ENCODE data around the gene SORCS3. TPM values are rescaled to one million over a fixed set of nuclear protein-coding genes. Genes with fewer than 3 reads are reported as not detected.

The SORCS3 gene
- total RNA-seq, 1 experiment from 2014 or later, result not detected

DNA sequence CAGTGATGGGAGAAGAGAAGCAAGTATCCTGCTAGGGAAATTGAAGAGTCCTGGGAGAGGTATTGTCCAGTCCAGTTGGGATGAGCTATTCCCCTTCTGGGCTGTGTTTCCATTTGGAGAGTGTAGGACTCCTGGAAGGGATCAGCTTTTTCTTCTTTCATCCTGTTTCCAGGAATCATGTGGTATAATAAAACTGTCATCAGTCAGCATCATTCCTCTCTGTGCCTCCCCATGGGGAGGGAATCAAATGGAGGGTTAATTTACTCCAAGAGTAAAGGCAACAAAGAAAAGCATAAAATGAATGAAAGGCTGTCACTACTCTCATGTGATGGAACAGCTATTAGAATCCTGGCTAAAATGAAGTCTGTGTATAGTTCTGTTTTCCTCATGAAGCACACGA, 429.9 kb downstream of the SORCS3 start:
- Mint-ChIP-seq H3K27ac (ENCODE audit: low read depth, unreplicated experiment) (no peak overlapping the region), H3K4me3 (ENCODE audit: unreplicated experiment) (no peak overlapping the region), H3K27me3 (ENCODE audit: insufficient read depth, unreplicated experiment) (no peaks in the 10 kb centered on the region), H3K9me3 (ENCODE audit: unreplicated experiment) (no peaks in the 10 kb centered on the region), H3K36me3 (ENCODE audit: insufficient read depth, unreplicated experiment) (no peaks in the 10 kb centered on the region), H3K4me1 (ENCODE audit: insufficient read depth, unreplicated experiment) (peaks cover 21% of the 10 kb centered on the region)
- DNase-seq (ENCODE audit: unreplicated experiment), result no peak
- CTCF ChIA-PET, result interaction anchor here (0.5 to 0.7 kb wide), 4 partner anchors 10 to 332 kb away, joined by 3 read pairs; no protein-coding TSS in a partner anchor
- intact Hi-C loops (cut with micrococcal nuclease), result no loop called here
- BruUV-seq (replicated peaks), result no TSS peak
- POLR2A ChIA-PET, result no interaction called here
- TF ChIP-seq, protein P1, sequence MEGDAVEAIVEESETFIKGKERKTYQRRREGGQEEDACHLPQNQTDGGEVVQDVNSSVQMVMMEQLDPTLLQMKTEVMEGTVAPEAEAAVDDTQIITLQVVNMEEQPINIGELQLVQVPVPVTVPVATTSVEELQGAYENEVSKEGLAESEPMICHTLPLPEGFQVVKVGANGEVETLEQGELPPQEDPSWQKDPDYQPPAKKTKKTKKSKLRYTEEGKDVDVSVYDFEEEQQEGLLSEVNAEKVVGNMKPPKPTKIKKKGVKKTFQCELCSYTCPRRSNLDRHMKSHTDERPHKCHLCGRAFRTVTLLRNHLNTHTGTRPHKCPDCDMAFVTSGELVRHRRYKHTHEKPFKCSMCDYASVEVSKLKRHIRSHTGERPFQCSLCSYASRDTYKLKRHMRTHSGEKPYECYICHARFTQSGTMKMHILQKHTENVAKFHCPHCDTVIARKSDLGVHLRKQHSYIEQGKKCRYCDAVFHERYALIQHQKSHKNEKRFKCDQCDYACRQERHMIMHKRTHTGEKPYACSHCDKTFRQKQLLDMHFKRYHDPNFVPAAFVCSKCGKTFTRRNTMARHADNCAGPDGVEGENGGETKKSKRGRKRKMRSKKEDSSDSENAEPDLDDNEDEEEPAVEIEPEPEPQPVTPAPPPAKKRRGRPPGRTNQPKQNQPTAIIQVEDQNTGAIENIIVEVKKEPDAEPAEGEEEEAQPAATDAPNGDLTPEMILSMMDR (IDR thresholded peaks at IDR 0.05; ENCODE audit: unreplicated experiment), result no peak

DNA sequence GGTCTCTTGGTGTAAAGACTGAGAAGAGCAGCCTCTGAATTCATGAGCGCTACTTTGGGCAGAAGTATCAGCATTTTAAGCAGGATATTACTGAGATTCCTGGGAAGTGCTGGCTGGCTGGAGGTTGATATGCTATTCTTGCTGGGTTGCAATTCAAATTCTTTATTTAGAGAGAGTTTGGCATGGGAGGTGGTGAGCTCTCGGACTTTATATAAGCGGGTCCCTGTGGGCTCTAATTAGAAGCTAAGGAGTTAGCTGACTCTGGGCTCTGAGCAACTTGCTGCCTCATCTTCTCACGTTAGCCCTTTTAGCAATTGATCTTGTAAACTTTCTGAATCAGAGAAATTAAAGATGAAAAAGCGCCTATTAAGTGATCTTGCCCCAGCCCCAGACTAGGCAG, 430.9 kb downstream of the SORCS3 start:
- Mint-ChIP-seq H3K4me1 (ENCODE audit: insufficient read depth, unreplicated experiment) (peaks cover 21% of the 10 kb centered on the region), H3K4me3 (ENCODE audit: unreplicated experiment) (no peak overlapping the region), H3K27ac (ENCODE audit: low read depth, unreplicated experiment) (no peak overlapping the region), H3K36me3 (ENCODE audit: insufficient read depth, unreplicated experiment) (no peaks in the 10 kb centered on the region), H3K27me3 (ENCODE audit: insufficient read depth, unreplicated experiment) (no peaks in the 10 kb centered on the region), H3K9me3 (ENCODE audit: unreplicated experiment) (no peaks in the 10 kb centered on the region)
- CTCF ChIA-PET, result interaction anchor here (0.6 kb wide), 1 partner anchor 516 kb away, joined by 3 read pairs; no protein-coding TSS in a partner anchor
- TF ChIP-seq, protein P1 (IDR thresholded peaks at IDR 0.05; ENCODE audit: unreplicated experiment), result no peak
- intact Hi-C loops (cut with micrococcal nuclease), result no loop called here
- BruUV-seq (replicated peaks), result no TSS peak
- no peak for DNase-seq (ENCODE audit: unreplicated experiment)
- POLR2A ChIA-PET, result no interaction called here

DNA sequence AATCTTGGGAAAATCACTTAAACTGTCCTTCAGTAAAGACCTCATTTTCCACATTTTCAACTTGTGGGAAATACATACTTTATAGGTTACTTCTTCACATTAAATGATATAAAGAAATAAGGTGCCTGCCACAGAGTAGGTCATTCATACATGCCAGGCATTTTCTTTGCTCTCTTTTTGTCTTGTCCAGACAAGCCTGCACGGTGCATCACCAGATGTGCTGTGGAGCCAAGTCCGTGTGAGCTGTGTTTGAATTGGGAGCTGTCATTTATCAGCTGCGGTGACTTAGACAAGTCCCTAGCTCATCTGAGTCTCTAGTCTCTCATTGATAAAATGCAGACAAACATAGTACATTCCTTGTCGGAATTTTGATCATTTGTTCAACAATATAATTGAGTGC, 432.9 kb downstream of the SORCS3 start:
- DNase-seq (ENCODE audit: unreplicated experiment), result peak; percentile 38
- Mint-ChIP-seq H3K27me3 (ENCODE audit: insufficient read depth, unreplicated experiment) (no peaks in the 10 kb centered on the region), H3K4me1 (ENCODE audit: insufficient read depth, unreplicated experiment) (peaks cover 21% of the 10 kb centered on the region), H3K36me3 (ENCODE audit: insufficient read depth, unreplicated experiment) (no peaks in the 10 kb centered on the region), H3K9me3 (ENCODE audit: unreplicated experiment) (no peaks in the 10 kb centered on the region), H3K27ac (ENCODE audit: low read depth, unreplicated experiment) (peak overlapping the region; percentile 36), H3K4me3 (ENCODE audit: unreplicated experiment) (no peak overlapping the region)
- TF ChIP-seq, protein P1 (IDR thresholded peaks at IDR 0.05; ENCODE audit: unreplicated experiment), result no peak
- POLR2A ChIA-PET, result no interaction called here
- CTCF ChIA-PET, result interaction anchor here (0.7 to 2.2 kb wide), 4 partner anchors 10 to 270 kb away, joined by 3 to 6 read pairs (median 4); no protein-coding TSS in a partner anchor
- intact Hi-C loops (cut with micrococcal nuclease), result no loop called here
- no TSS peak for BruUV-seq (replicated peaks)

DNA sequence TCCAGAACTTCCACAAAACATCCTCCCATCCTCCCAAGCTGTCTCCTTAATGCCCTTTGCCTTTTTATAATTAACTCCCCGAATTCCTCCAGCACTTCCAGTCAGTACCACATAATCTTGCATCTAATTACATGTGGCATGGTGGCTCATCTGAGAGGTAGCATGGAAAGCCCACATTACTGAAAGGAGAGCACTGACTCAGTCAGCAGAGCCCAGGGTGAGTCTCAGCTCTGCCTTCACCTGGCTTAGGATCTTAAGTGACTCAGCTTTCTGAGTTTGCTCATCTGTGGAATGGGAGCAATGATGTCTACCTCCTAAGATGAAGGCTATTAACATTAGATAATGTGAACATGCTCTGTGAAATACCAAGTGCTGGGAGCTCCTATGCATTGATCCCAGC, 433.9 kb downstream of the SORCS3 start:
- DNase-seq (ENCODE audit: unreplicated experiment), result no peak
- TF ChIP-seq, protein P1 (IDR thresholded peaks at IDR 0.05; ENCODE audit: unreplicated experiment), result no peak
- H3K27me3 Mint-ChIP-seq (ENCODE audit: insufficient read depth, unreplicated experiment), result no peaks in the 10 kb centered on the region
- POLR2A ChIA-PET, result interaction anchor here (0.6 to 1.0 kb wide), 3 partner anchors 9 to 1032 kb away, joined by 3 to 4 read pairs (median 3); no protein-coding TSS in a partner anchor
- CTCF ChIA-PET, result interaction anchor here (0.6 to 2.2 kb wide), 3 partner anchors 11 to 188 kb away, joined by 3 to 6 read pairs (median 6); no protein-coding TSS in a partner anchor
- H3K9me3 Mint-ChIP-seq (ENCODE audit: unreplicated experiment), result no peaks in the 10 kb centered on the region
- H3K4me3 Mint-ChIP-seq (ENCODE audit: unreplicated experiment), result no peak overlapping the region
- peaks cover 21% of the 10 kb centered on the region for H3K4me1 Mint-ChIP-seq (ENCODE audit: insufficient read depth, unreplicated experiment)
- intact Hi-C loops (cut with micrococcal nuclease), result no loop called here
- no peaks in the 10 kb centered on the region for H3K36me3 Mint-ChIP-seq (ENCODE audit: insufficient read depth, unreplicated experiment)
- no peak overlapping the region for H3K27ac Mint-ChIP-seq (ENCODE audit: low read depth, unreplicated experiment)
- BruUV-seq (replicated peaks), result no TSS peak
